Suprapubic skin (tissue), 4 donors: ENCODE data around the gene PKP1. TPM values are rescaled to one million over a fixed set of nuclear protein-coding genes. Genes with fewer than 3 reads are reported as not detected.
A peak's percentile ranks its signal among the peaks of the same experiment; 100 is the strongest.

Experiments
- DNase-seq, 2 donors: peaks; one replicate each; pipeline ENCODE4 v3.0.0-alpha.2; 2019; ENCODE audit warnings: low spot score in 2 of 2
- H3K27ac ChIP-seq: fragments of 200-600 bp; sonication (generic); one replicate; pipeline ENCODE4 v1.5.1; 2019
- H3K27me3 ChIP-seq: fragments of 200-600 bp; sonication (generic); one replicate; pipeline ENCODE4 v1.5.1; 2019
- H3K36me3 ChIP-seq: fragments of 200-600 bp; sonication (generic); one replicate; pipeline ENCODE4 v1.5.1; 2019
- H3K4me1 ChIP-seq: fragments of 200-600 bp; sonication (generic); one replicate; pipeline ENCODE4 v1.5.1; 2019
- H3K4me3 ChIP-seq: fragments of 200-600 bp; sonication (generic); one replicate; pipeline ENCODE4 v1.5.1; 2019; ENCODE audit warnings: mild to moderate bottlenecking
- H3K9me3 ChIP-seq: fragments of 200-600 bp; sonication (generic); one replicate; pipeline ENCODE4 v1.5.1; 2019
- CTCF ChIP-seq, 2 donors: fragments of 200-600 bp in 1 of 2; fragments of 450-650 bp in 1 of 2; sonication (generic) in 1 of 2; IDR thresholded peaks; one replicate each; pipeline ENCODE4 v1.5.1; 2016 to 2019; ENCODE audit warnings: antibody characterized with exemption in 2 of 2, mild to moderate bottlenecking in 1 of 2, moderate library complexity in 1 of 2
- EP300 ChIP-seq: sonication (generic); formaldehyde crosslinking; IDR thresholded peaks from one replicate; pipeline ENCODE4 v1.6.1; 2017; ENCODE audit warnings: antibody characterized with exemption
- POLR2A ChIP-seq, 2 donors: fragments of 450-650 bp; IDR thresholded peaks; one replicate each; pipeline ENCODE4 v1.6.1; 2017; ENCODE audit warnings: antibody characterized with exemption in 2 of 2, mild to moderate bottlenecking in 2 of 2, moderate library complexity in 2 of 2
- POLR2AphosphoS5 ChIP-seq, 3 donors: sonication (generic); formaldehyde crosslinking; IDR thresholded peaks; one replicate each; pipeline ENCODE4 v1.6.1; 2017; ENCODE audit warnings: antibody characterized with exemption in 3 of 3
- WGBS: methylation state at CpG from one replicate; pipeline ENCODE4 v1.1.5; 2018; 5-methylcytosine and 5-hydroxymethylcytosine counted together
- total RNA-seq, 4 donors: library from RNA; depleted of rRNA; stranded (reverse); fragments of >200 nt; gene quantifications; one replicate each; pipeline ENCODE4 v1.1.0, GENCODE V29; 2016

The PKP1 gene
- total RNA-seq, 4 donors from 2014 or later: 888 to 1,187 (median 1,096) TPM

GRCh38 chr1:201357211-201357610, 73.9 kb downstream of the PKP1 start:
- TF ChIP-seq POLR2AphosphoS5 (IDR thresholded peaks at IDR 0.05) (no peak), POLR2A (IDR thresholded peaks at IDR 0.05) (no peak), CTCF (IDR thresholded peaks at IDR 0.05) (no peak), EP300 (no peak)
- H3K27me3 ChIP-seq: no peaks in the 10 kb centered on the region
- H3K36me3 ChIP-seq: no peaks in the 10 kb centered on the region
- 92% methylated on average over 8 of the region's 8 CpGs for WGBS
- H3K4me1 ChIP-seq: peaks cover 32% of the 10 kb centered on the region
- no peak overlapping the region for H3K4me3 ChIP-seq
- DNase-seq: peak in 1 of 2 donors; percentile 53
- H3K27ac ChIP-seq: no peak overlapping the region
- H3K9me3 ChIP-seq: no peaks in the 10 kb centered on the region

GRCh38 chr1:201357636-201358348, 74.5 kb downstream of the PKP1 start:
- Histone ChIP-seq H3K27ac (no peak overlapping the region), H3K27me3 (no peaks in the 10 kb centered on the region), H3K4me3 (no peak overlapping the region), H3K9me3 (no peaks in the 10 kb centered on the region), H3K36me3 (no peaks in the 10 kb centered on the region), H3K4me1 (peaks cover 32% of the 10 kb centered on the region)
- peak in 1 of 2 donors; percentile 51 for DNase-seq
- no peak for TF ChIP-seq CTCF (IDR thresholded peaks at IDR 0.05)
- TF ChIP-seq POLR2AphosphoS5 (IDR thresholded peaks at IDR 0.05): no peak
- TF ChIP-seq POLR2A (IDR thresholded peaks at IDR 0.05): no peak
- no peak for TF ChIP-seq EP300
- 83% methylated on average over 10 of the region's 10 CpGs for WGBS

- Histone ChIP-seq H3K27me3 (no peaks in the 10 kb centered on the region), H3K27ac (no peak overlapping the region), H3K4me1 (peaks cover 27% of the 10 kb centered on the region), H3K36me3 (no peaks in the 10 kb centered on the region), H3K4me3 (no peak overlapping the region), H3K9me3 (no peaks in the 10 kb centered on the region)
- 74% methylated on average over 4 of the region's 4 CpGs for WGBS
- DNase-seq: peak in 1 of 2 donors; percentile 30
- TF ChIP-seq POLR2AphosphoS5 (IDR thresholded peaks at IDR 0.05) (peak in 1 of 3 donors; percentile 39), EP300 (no peak)
Observed at GRCh38 chr1:201358596-201358995, 75.3 kb downstream of the PKP1 start.

GRCh38 chr1:201359031-201359872, 75.9 kb downstream of the PKP1 start:
- Histone ChIP-seq H3K27me3 (no peaks in the 10 kb centered on the region), H3K4me3 (no peak overlapping the region), H3K27ac (no peak overlapping the region), H3K9me3 (no peaks in the 10 kb centered on the region), H3K4me1 (peaks cover 21% of the 10 kb centered on the region), H3K36me3 (no peaks in the 10 kb centered on the region)
- WGBS: 89% methylated on average over 16 of the region's 18 CpGs
- peak in 1 of 2 donors; percentile 51 for DNase-seq
- TF ChIP-seq EP300 (no peak), POLR2A (IDR thresholded peaks at IDR 0.05) (no peak), POLR2AphosphoS5 (IDR thresholded peaks at IDR 0.05) (no peak)

- 95% methylated on average over 2 of the region's 2 CpGs for WGBS
- Histone ChIP-seq H3K9me3 (no peaks in the 10 kb centered on the region), H3K36me3 (no peaks in the 10 kb centered on the region), H3K27me3 (no peaks in the 10 kb centered on the region), H3K4me1 (peaks cover 15% of the 10 kb centered on the region), H3K27ac (no peak overlapping the region), H3K4me3 (no peak overlapping the region)
- peak in 1 of 2 donors; percentile 43 for DNase-seq
- no peak for TF ChIP-seq CTCF (IDR thresholded peaks at IDR 0.05)
- no peak for TF ChIP-seq POLR2AphosphoS5 (IDR thresholded peaks at IDR 0.05)
- no peak for TF ChIP-seq EP300
- no peak for TF ChIP-seq POLR2A (IDR thresholded peaks at IDR 0.05)
Observed at GRCh38 chr1:201359873-201360210, 76.5 kb downstream of the PKP1 start.

GRCh38 chr1:201360486-201360885, 77.2 kb downstream of the PKP1 start:
- 89% methylated on average over 6 of the region's 7 CpGs for WGBS
- H3K27ac ChIP-seq: no peak overlapping the region
- H3K36me3 ChIP-seq: no peaks in the 10 kb centered on the region
- H3K4me3 ChIP-seq: no peak overlapping the region
- no peaks in the 10 kb centered on the region for H3K9me3 ChIP-seq
- peak in 1 of 2 donors; percentile 58 for DNase-seq
- H3K4me1 ChIP-seq: peaks cover 10% of the 10 kb centered on the region
- no peaks in the 10 kb centered on the region for H3K27me3 ChIP-seq
- TF ChIP-seq CTCF (IDR thresholded peaks at IDR 0.05) (no peak), POLR2AphosphoS5 (IDR thresholded peaks at IDR 0.05) (no peak), EP300 (no peak)
